Fibroblast of lung (primary cell): Measurements from ENCODE around the gene UNC5A.

Experiments
- CTCF ChIP-seq, 2 donors: IDR thresholded peaks in 1 of 2; conservative IDR thresholded peaks in 1 of 2; 1 replicate in 1 of 2; 2 replicates in 1 of 2; pipeline ENCODE4 v1.5.1; 2011 to 2012; ENCODE audit warnings: low read length in 2 of 2, control low read depth in 1 of 2, inconsistent platforms in 1 of 2, low read depth in 1 of 2, mild to moderate bottlenecking in 1 of 2
- EZH2 ChIP-seq: IDR thresholded peaks from 2 replicates; pipeline ENCODE4 v1.5.1; 2012; ENCODE audit warnings: low read length, control low read depth, mild to moderate bottlenecking; ENCODE audit errors: missing control alignments

- TF ChIP-seq CTCF (conservative IDR thresholded peaks at IDR 0.05 in 1 of 2, IDR thresholded peaks at IDR 0.05 in 1 of 2; ENCODE audit: low read depth in 1 of 2, low read length in 2 of 2) (no peak), EZH2 (no peak)
These were observed 47.9 kb upstream of the UNC5A start for GRCh38 chr5:176762489-176762888.
